BLaER1 treated with 17β-estradiol and CSF1 and Interleukin-3, amounts not matched to agents 10 nM and 100 nM (cell line): ENCODE results near the gene LENEP.

ENCODE experiments used
- H3K27ac ChIP-seq, 11 experiments: shearing (Covaris generic); formaldehyde crosslinking; 2 replicates each; pipeline ENCODE4 v1.8.1; 2022
- H3K27me3 ChIP-seq, 11 experiments: shearing (Covaris generic); formaldehyde crosslinking; 2 replicates each; pipeline ENCODE4 v1.8.1; 2022
- H3K36me3 ChIP-seq, 11 experiments: shearing (Covaris generic); formaldehyde crosslinking; 2 replicates each; pipeline ENCODE4 v1.8.1; 2022
- H3K4me1 ChIP-seq, 10 experiments: shearing (Covaris generic); formaldehyde crosslinking; 2 replicates each; pipeline ENCODE4 v1.8.1; 2022
- H3K4me2 ChIP-seq, 11 experiments: shearing (Covaris generic); formaldehyde crosslinking; 2 replicates each; pipeline ENCODE4 v1.8.1; 2022
- H3K4me3 ChIP-seq, 10 experiments: shearing (Covaris generic); formaldehyde crosslinking; 2 replicates each; pipeline ENCODE4 v1.8.1; 2022
- H3K9ac ChIP-seq, 11 experiments: shearing (Covaris generic); formaldehyde crosslinking; 2 replicates each; pipeline ENCODE4 v1.8.1; 2022
- H3K9me3 ChIP-seq, 11 experiments: shearing (Covaris generic); formaldehyde crosslinking; replicated peaks in 1 of 11; 2 replicates each; pipeline ENCODE4 v1.8.1; 2022
- H4K20me1 ChIP-seq, 11 experiments: shearing (Covaris generic); formaldehyde crosslinking; 2 replicates each; pipeline ENCODE4 v1.8.1; 2022
- Cebpa-rat ChIP-seq, 11 experiments: shearing (Covaris generic); IDR thresholded peaks; 2 replicates each; pipeline ENCODE4 v1.8.1; 2022

Gene LENEP

DNA sequence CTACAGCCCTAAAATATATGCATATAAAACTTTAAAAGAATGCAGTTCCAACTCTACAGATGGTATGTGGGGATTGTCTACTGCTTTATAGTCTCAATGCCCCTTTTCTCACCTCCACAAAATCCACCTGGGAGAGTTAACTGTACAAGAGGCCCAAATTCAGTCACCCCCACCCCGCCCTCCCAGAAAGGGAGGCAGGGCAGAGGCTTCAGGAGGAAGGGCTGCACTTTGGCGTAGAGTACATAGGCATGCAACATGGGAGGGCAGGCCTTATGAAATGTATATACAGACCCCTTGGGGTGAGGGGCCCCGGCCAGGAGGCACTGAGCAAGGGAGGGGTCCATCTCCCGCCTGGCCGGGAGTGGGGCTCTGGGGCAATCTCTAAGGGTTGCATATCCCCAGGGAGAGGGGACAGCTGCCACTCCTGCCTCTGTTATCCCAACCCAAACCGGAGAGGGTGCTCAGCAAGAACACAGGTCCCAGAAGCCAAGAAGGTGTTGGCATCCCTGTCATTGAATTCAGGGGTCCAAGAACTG, 30.5 kb upstream of the LENEP start:
- Histone ChIP-seq H3K4me2 (peak overlapping the region; percentile 87 to 99 (median 92)), H3K9ac (peak overlapping the region; percentile 92 to 99 (median 97)), H3K9me3 (no peaks in the 10 kb centered on the region), H3K27ac (peak overlapping the region in 7 of 11 experiments; percentile 93 to 99 (median 99); a peak in 12 of 22 replicates), H3K4me1 (peaks cover 51 to 88% (median 60%) of the 10 kb centered on the region in 10 experiments), H3K36me3 (peaks cover 65 to 75% (median 70%) of the 10 kb centered on the region in 11 experiments), H3K4me3 (peak overlapping the region; percentile 72 to 90 (median 80); a peak in 19 of 20 replicates), H4K20me1 (peaks cover 0 to 47% (median 23%) of the 10 kb centered on the region in 11 experiments; a peak in 15 of 22 replicates), H3K27me3 (no peaks in the 10 kb centered on the region)
- TF ChIP-seq Cebpa-rat (IDR thresholded peaks at IDR 0.05): no peak

DNA sequence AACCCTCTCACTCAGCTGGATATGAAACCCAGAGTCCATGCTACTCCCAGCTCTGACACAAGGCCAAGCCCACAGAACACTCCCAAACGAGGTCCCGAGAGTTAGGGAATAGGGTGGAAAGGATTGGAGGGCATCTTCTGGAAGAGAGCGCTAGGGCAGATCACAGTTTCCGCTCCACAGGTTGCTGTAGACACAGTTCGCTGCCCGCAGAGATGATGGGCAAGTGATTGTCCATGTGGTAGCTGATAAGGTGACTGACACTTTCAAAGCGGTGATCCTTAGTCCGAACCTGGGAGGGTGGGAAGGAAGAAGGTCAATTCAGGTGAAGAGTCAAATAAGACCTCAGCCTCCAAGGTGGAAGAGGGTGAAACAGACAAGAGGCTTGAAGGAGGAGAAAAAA, 29.7 kb upstream of the LENEP start:
- H3K9ac ChIP-seq: peak overlapping the region in 10 of 11 experiments; percentile 31 to 99 (median 96); a peak in 16 of 22 replicates
- peaks cover 44 to 88% (median 63%) of the 10 kb centered on the region in 10 experiments for H3K4me1 ChIP-seq
- H3K9me3 ChIP-seq: no peaks in the 10 kb centered on the region
- peak overlapping the region in 1 of 11 experiments; percentile 42; a peak in 1 of 22 replicates for H3K27ac ChIP-seq
- TF ChIP-seq Cebpa-rat (IDR thresholded peaks at IDR 0.05): no peak
- H3K4me2 ChIP-seq: peak overlapping the region; percentile 87 to 99 (median 92)
- H4K20me1 ChIP-seq: peaks cover 0 to 54% (median 25%) of the 10 kb centered on the region in 11 experiments; a peak in 15 of 22 replicates
- peak overlapping the region in 2 of 10 experiments; percentile 80 to 84; a peak in 2 of 20 replicates for H3K4me3 ChIP-seq
- H3K27me3 ChIP-seq: no peaks in the 10 kb centered on the region
- peaks cover 68 to 75% (median 70%) of the 10 kb centered on the region in 11 experiments for H3K36me3 ChIP-seq

- Histone ChIP-seq H3K4me1 (peaks cover 44 to 88% (median 64%) of the 10 kb centered on the region in 10 experiments), H4K20me1 (peaks cover 0 to 61% (median 28%) of the 10 kb centered on the region in 11 experiments; a peak in 16 of 22 replicates), H3K4me2 (peak overlapping the region in 8 of 11 experiments; percentile 89 to 99 (median 92); a peak in 9 of 22 replicates), H3K36me3 (peaks cover 64 to 75% (median 70%) of the 10 kb centered on the region in 11 experiments), H3K27me3 (no peaks in the 10 kb centered on the region), H3K9ac (peak overlapping the region in 8 of 11 experiments; percentile 14 to 99 (median 96); a peak in 6 of 22 replicates), H3K9me3 (no peaks in the 10 kb centered on the region), H3K27ac (peak overlapping the region in 1 of 11 experiments; percentile 42; a peak in 1 of 22 replicates), H3K4me3 (no peak overlapping the region)
- TF ChIP-seq Cebpa-rat (IDR thresholded peaks at IDR 0.05): peak in 1 of 11 experiments; percentile 29; a peak in 1 of 22 replicates
Observed at GRCh38 chr1:154964359-154964758, 29.0 kb upstream of the LENEP start.

DNA sequence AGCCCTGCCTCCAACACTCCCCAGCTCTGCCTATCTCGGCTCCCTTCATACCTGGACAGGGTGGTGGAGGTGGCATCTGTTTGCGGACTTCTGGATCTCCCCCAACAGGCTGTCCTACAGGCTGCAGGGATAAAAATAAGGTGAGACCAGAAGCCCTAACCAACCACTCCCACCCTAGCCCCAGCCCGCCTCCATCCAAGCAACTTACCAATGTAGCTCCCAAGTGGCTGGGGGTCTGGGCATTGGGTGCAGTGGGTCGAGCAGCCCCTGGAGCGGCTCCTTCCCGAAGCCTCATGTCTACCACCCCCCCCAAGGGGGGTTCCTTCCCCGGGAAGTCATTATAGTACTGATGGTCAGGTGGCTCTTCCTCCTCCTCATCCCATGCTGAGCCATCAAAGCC, 27.3 kb upstream of the LENEP start:
- Histone ChIP-seq H3K4me2 (0 out of 22 replicates have a peak overlapping the region, but pooled peaks of 1 of the 11 experiments have one; percentile 17), H3K27ac (no peak overlapping the region), H3K4me1 (peaks cover 45 to 91% (median 66%) of the 10 kb centered on the region in 10 experiments), H3K9me3 (no peaks in the 10 kb centered on the region), H3K4me3 (no peak overlapping the region), H3K36me3 (peaks cover 60 to 75% (median 68%) of the 10 kb centered on the region in 11 experiments), H3K27me3 (no peaks in the 10 kb centered on the region), H3K9ac (peak overlapping the region in 2 of 11 experiments; percentile 6 to 40; a peak in 2 of 22 replicates), H4K20me1 (peaks cover 10 to 72% (median 34%) of the 10 kb centered on the region in 11 experiments; a peak in 18 of 22 replicates)
- no peak for TF ChIP-seq Cebpa-rat (IDR thresholded peaks at IDR 0.05)

- H3K4me2 ChIP-seq: peak overlapping the region in 6 of 11 experiments; percentile 17 to 100 (median 74); a peak in 12 of 22 replicates
- H3K27ac ChIP-seq: peak overlapping the region in 2 of 11 experiments; percentile 10 to 18; a peak in 4 of 22 replicates
- H3K9me3 ChIP-seq: no peaks in the 10 kb centered on the region
- peaks cover 60 to 74% (median 68%) of the 10 kb centered on the region in 11 experiments for H3K36me3 ChIP-seq
- H3K4me3 ChIP-seq: peak overlapping the region in 1 of 10 experiments; percentile 76; a peak in 1 of 20 replicates
- no peaks in the 10 kb centered on the region for H3K27me3 ChIP-seq
- TF ChIP-seq Cebpa-rat (IDR thresholded peaks at IDR 0.05): no peak
- peaks cover 20 to 74% (median 37%) of the 10 kb centered on the region in 11 experiments; a peak in 19 of 22 replicates for H4K20me1 ChIP-seq
- H3K4me1 ChIP-seq: peaks cover 56 to 100% (median 77%) of the 10 kb centered on the region in 10 experiments
- H3K9ac ChIP-seq: peak overlapping the region; percentile 6 to 99 (median 79); a peak in 12 of 22 replicates
Observed at GRCh38 chr1:154967331-154967950, 25.9 kb upstream of the LENEP start.

- Histone ChIP-seq H3K4me1 (peaks cover 51 to 96% (median 74%) of the 10 kb centered on the region in 10 experiments), H3K9ac (peak overlapping the region; percentile 65 to 99 (median 79)), H3K9me3 (no peaks in the 10 kb centered on the region), H3K27ac (peak overlapping the region in 10 of 11 experiments; percentile 49 to 90 (median 78); a peak in 17 of 22 replicates), H4K20me1 (peaks cover 26 to 82% (median 44%) of the 10 kb centered on the region in 11 experiments; a peak in 19 of 22 replicates), H3K27me3 (no peaks in the 10 kb centered on the region), H3K36me3 (peaks cover 53 to 61% (median 58%) of the 10 kb centered on the region in 11 experiments), H3K4me2 (peak overlapping the region; percentile 89 to 100 (median 98)), H3K4me3 (peak overlapping the region in 7 of 10 experiments; percentile 43 to 76 (median 62); a peak in 13 of 20 replicates)
- no peak for TF ChIP-seq Cebpa-rat (IDR thresholded peaks at IDR 0.05)
Observed at GRCh38 chr1:154968731-154969130, 24.7 kb upstream of the LENEP start.

DNA sequence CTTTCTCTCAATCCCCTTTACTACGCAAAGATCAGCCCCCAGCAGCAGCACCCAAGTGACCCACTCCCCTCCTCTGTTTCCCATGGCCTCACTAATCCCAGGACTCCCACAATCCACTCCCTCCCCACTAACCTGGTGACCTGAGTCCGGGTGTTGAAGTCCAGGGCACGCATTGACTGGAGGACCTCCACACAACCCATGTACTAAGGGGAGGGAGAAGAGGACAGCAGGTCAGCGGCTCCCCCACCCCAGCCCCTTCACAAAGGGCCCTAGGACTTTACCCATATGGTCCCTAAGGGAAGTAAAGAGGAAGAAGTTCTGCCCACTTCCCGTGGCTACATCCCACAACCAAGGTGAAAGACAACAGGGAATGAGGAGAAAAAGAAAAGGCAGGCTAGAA, 24.1 kb upstream of the LENEP start:
- Histone ChIP-seq H3K9me3 (no peaks in the 10 kb centered on the region), H4K20me1 (peaks cover 26 to 82% (median 41%) of the 10 kb centered on the region in 11 experiments; a peak in 19 of 22 replicates), H3K9ac (peak overlapping the region; percentile 65 to 99 (median 79)), H3K36me3 (peaks cover 48 to 56% (median 53%) of the 10 kb centered on the region in 11 experiments), H3K27ac (peak overlapping the region in 10 of 11 experiments; percentile 49 to 90 (median 78); a peak in 18 of 22 replicates), H3K27me3 (no peaks in the 10 kb centered on the region), H3K4me2 (peak overlapping the region; percentile 89 to 100 (median 98)), H3K4me1 (peaks cover 46 to 91% (median 70%) of the 10 kb centered on the region in 10 experiments), H3K4me3 (peak overlapping the region in 9 of 10 experiments; percentile 43 to 76 (median 59); a peak in 18 of 20 replicates)
- no peak for TF ChIP-seq Cebpa-rat (IDR thresholded peaks at IDR 0.05)

DNA sequence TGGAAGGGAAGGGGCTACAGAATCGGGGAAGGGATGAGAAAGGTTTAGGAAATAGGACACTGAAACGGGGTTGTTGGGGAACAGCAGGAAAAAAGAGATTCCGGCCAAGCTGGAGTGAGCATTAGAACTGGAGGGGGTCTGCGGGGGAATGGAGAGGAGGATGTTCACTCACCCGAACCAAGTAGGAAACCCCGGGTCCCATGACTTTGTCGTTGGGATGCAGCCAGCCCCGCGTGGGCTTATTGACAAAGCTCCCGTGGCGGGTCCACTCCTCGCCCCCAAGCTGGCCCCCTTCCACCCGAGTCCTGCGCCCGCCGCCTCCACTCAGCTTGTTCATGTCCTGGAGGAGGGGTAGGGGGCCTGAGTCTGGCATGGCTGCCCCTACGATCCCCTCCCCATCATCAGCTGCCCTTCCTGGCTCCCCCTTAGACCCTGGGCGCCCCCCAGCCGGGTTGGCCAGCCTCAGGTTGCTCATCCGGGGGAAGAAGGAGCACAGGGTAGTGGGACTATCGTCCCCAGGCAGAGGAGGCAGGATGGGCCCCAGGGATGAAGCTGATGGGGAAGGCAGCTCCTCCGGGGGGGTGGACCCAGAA, 23.4 kb upstream of the LENEP start:
- Histone ChIP-seq H3K27me3 (no peaks in the 10 kb centered on the region), H4K20me1 (peaks cover 26 to 80% (median 39%) of the 10 kb centered on the region in 11 experiments; a peak in 19 of 22 replicates), H3K4me2 (peak overlapping the region; percentile 89 to 100 (median 98)), H3K27ac (peak overlapping the region; percentile 49 to 90 (median 78); a peak in 21 of 22 replicates), H3K9ac (peak overlapping the region; percentile 65 to 99 (median 79)), H3K4me3 (peak overlapping the region; percentile 38 to 76 (median 59)), H3K36me3 (peaks cover 40 to 49% (median 46%) of the 10 kb centered on the region in 11 experiments), H3K4me1 (peaks cover 45 to 84% (median 65%) of the 10 kb centered on the region in 10 experiments), H3K9me3 (no peaks in the 10 kb centered on the region)
- TF ChIP-seq Cebpa-rat (IDR thresholded peaks at IDR 0.05): no peak
